ENCODE measurements around the gene SCGB1D1. TPM values are rescaled to one million over a fixed set of nuclear protein-coding genes. Genes with fewer than 3 reads are reported as not detected.

The SCGB1D1 gene
- polyA plus RNA-seq, 1 of the 3 experiments (the other 2 are of a cell fraction): not detected

- no peaks in the 10 kb centered on the region for H3K4me1 ChIP-seq (ENCODE audit: control insufficient read depth in 1 of 2, insufficient read depth in 2 of 2, low read depth in 1 of 2, low read length in 1 of 2)
- no peak overlapping the region for H3K27ac ChIP-seq (ENCODE audit: low read depth in 2 of 2, low read length in 1 of 2)
- no peak overlapping the region for H3K9ac ChIP-seq
- TF ChIP-seq EZH2phosphoT487 (IDR thresholded peaks at IDR 0.05; ENCODE audit: borderline replicate concordance, low read depth): no peak
- TF ChIP-seq POLR2AphosphoS5 (IDR thresholded peaks at IDR 0.05; ENCODE audit: low read depth, low read length): no peak
- no peak for TF ChIP-seq NRF1 (IDR thresholded peaks at IDR 0.05; ENCODE audit: low read depth, low read length)
- no peak for TF ChIP-seq FOXM1 (IDR thresholded peaks at IDR 0.05; ENCODE audit: low read depth)
- TF ChIP-seq CTCF (IDR thresholded peaks at IDR 0.05): no peak
- no peak for TF ChIP-seq CHD2 (IDR thresholded peaks at IDR 0.05; ENCODE audit: low read length, partially characterized antibody)
- no peak for TF ChIP-seq RAD21 (IDR thresholded peaks at IDR 0.05; ENCODE audit: low read length)
- TF ChIP-seq TEAD4 (IDR thresholded peaks at IDR 0.05; ENCODE audit: borderline replicate concordance, insufficient read depth): no peak
- TF ChIP-seq FOSL2 (IDR thresholded peaks at IDR 0.05; ENCODE audit: borderline replicate concordance, low read depth): no peak
- no peak for TF ChIP-seq RCOR1 (IDR thresholded peaks at IDR 0.05; ENCODE audit: low read length)
- no peak for TF ChIP-seq YY1 (IDR thresholded peaks at IDR 0.05; ENCODE audit: low read depth)
- TF ChIP-seq NFIC (IDR thresholded peaks at IDR 0.05; ENCODE audit: borderline replicate concordance): no peak
- no peak for TF ChIP-seq TCF12 (IDR thresholded peaks at IDR 0.05)
- TF ChIP-seq REST (IDR thresholded peaks at IDR 0.05; ENCODE audit: low read depth, low read length): no peak
- no peak for TF ChIP-seq USF1 (IDR thresholded peaks at IDR 0.05; ENCODE audit: borderline replicate concordance, low read depth)
- TF ChIP-seq MAX (IDR thresholded peaks at IDR 0.05; ENCODE audit: low read depth): no peak
- no peak for TF ChIP-seq GATA2 (CRISPR knock-in tag; IDR thresholded peaks at IDR 0.05)
- no peak for TF ChIP-seq ELF1 (IDR thresholded peaks at IDR 0.05)
- TF ChIP-seq GABPA (IDR thresholded peaks at IDR 0.05; ENCODE audit: low read depth): no peak
- TF ChIP-seq ZBTB33 (IDR thresholded peaks at IDR 0.05; ENCODE audit: borderline replicate concordance, low read depth): no peak
- ChIA-PET CTCF (interaction anchor here (0.8 to 1.6 kb wide), 2 partner anchors 14 to 88 kb away, joined by 3 to 5 read pairs; no protein-coding TSS in a partner anchor), POLR2A (no interaction called here)
- no peaks in the 10 kb centered on the region for H3F3A ChIP-seq (replicated peaks; ENCODE audit: insufficient read depth)
- no peak overlapping the region for H3K4me3 ChIP-seq (ENCODE audit: low read depth in 2 of 2, low read length in 1 of 2)
- H3K79me2 ChIP-seq (ENCODE audit: insufficient read depth): no peaks in the 10 kb centered on the region
- H3K36me3 ChIP-seq (replicated peaks in 1 of 2; ENCODE audit: control insufficient read depth in 1 of 2, insufficient read depth in 2 of 2, low read length in 1 of 2): no peaks in the 10 kb centered on the region
- H4K20me1 ChIP-seq (ENCODE audit: insufficient read depth): no peaks in the 10 kb centered on the region
- no peaks in the 10 kb centered on the region for H3K27me3 ChIP-seq (ENCODE audit: insufficient read depth)
- H2AFZ ChIP-seq (ENCODE audit: low read depth): no peak overlapping the region
- no peaks in the 10 kb centered on the region; the same call in 1 of the 2 replicates for H3K9me3 ChIP-seq
- no peak for DNase-seq
- H3K9me2 ChIP-seq: no peaks in the 10 kb centered on the region
- H3K4me2 ChIP-seq: no peak overlapping the region
Observed at GRCh38 chr11:62223095-62223494, 33.1 kb downstream of the SCGB1D1 start.
